Prostate gland (tissue), 2 donors: Measurements from ENCODE around the gene BTBD19. TPM values are rescaled to one million over a fixed set of nuclear protein-coding genes. Genes with fewer than 3 reads are reported as not detected.

Experiments
- DNase-seq: peaks from one replicate; pipeline ENCODE4 v3.0.0-alpha.2; 2019; ENCODE audit warnings: low spot score
- H3K27ac ChIP-seq, 2 donors: fragments of 200-600 bp; sonication (generic); 2 replicates each; pipeline ENCODE4 v1.5.1; 2017 to 2019
- H3K27me3 ChIP-seq: fragments of 200-600 bp; sonication (generic); replicated peaks from 2 replicates; pipeline ENCODE4 v1.5.1; 2019; ENCODE audit not compliant: insufficient read depth
- H3K36me3 ChIP-seq, 2 donors: fragments of 200-600 bp; sonication (generic); 1 replicate in 1 of 2; 2 replicates in 1 of 2; pipeline versions ENCODE4 v1.5.1 to v1.8.1; 2017 to 2019
- H3K4me1 ChIP-seq: fragments of 200-600 bp; sonication (generic); replicated peaks from 2 replicates; pipeline ENCODE4 v1.5.1; 2019
- H3K4me3 ChIP-seq, 2 donors: fragments of 200-600 bp; sonication (generic); 2 replicates each; pipeline ENCODE4 v1.5.1; 2017 to 2019
- H3K9me3 ChIP-seq: fragments of 200-600 bp; sonication (generic); 2 replicates; pipeline ENCODE4 v1.5.1; 2017
- CTCF ChIP-seq, 4 experiments: fragments of 200-600 bp in 2 of 4; fragments of 450-650 bp in 2 of 4; sonication (generic) in 2 of 4; IDR thresholded peaks; 1 replicate in 3 of 4; 2 replicates in 1 of 4; pipeline ENCODE4 v1.5.1; 2016 to 2019; ENCODE audit warnings: antibody characterized with exemption in 4 of 4, mild to moderate bottlenecking in 2 of 4, moderate library complexity in 2 of 4
- POLR2A ChIP-seq: fragments of 450-650 bp; IDR thresholded peaks from one replicate; pipeline ENCODE4 v1.6.1; 2016; ENCODE audit warnings: antibody characterized with exemption, mild to moderate bottlenecking
- POLR2AphosphoS5 ChIP-seq: sonication (generic); formaldehyde crosslinking; IDR thresholded peaks from one replicate; pipeline ENCODE4 v1.6.1; 2017; ENCODE audit warnings: antibody characterized with exemption
- WGBS: methylation state at CpG from one replicate; pipeline ENCODE4 v1.1.5; 2018; 5-methylcytosine and 5-hydroxymethylcytosine counted together
- intact Hi-C: fragments of 100-400 bp; cut with DNase I; formaldehyde crosslinking; loops from one replicate; pipeline ENCODE4 v1.14.2; 2022
- total RNA-seq, 2 donors: library from RNA; depleted of rRNA; stranded (reverse); fragments of >200 nt; gene quantifications; one replicate each; pipeline ENCODE4 v1.1.0, GENCODE V29; 2016

Gene BTBD19
- total RNA-seq, 2 donors from 2014 or later: 0.50 to 10.5 TPM

DNA sequence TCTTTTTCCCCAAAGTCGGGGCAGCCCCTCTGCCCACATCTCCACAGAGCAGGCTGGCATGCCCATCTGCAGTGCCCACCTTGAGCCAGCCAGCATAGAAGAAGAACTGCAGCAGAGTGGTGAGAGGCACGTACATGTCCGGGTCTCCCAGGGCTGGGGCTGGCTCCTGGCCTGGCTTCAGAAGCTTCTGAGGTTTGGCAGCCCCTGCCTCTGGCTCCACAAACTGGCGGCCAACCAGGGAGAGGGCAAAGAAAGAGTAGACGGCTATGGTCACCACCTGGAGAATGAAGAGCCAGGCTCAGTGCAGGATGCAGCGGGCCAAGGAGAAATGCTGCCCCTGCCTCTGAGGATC, 23.3 kb upstream of the BTBD19 start:
- intact Hi-C loops: loop anchor here (5.0 kb wide), 1 partner anchor 53 kb away; the partner anchor contains the start of gene RNU5D-1
- Histone ChIP-seq H3K36me3 (no peaks in the 10 kb centered on the region), H3K27me3 (no peaks in the 10 kb centered on the region), H3K4me3 (no peak overlapping the region), H3K4me1 (no peaks in the 10 kb centered on the region), H3K27ac (no peak overlapping the region), H3K9me3 (no peaks in the 10 kb centered on the region)
- no peak for DNase-seq
- WGBS: 64% methylated on average over 6 of the region's 6 CpGs
- TF ChIP-seq POLR2AphosphoS5: no peak
- TF ChIP-seq CTCF (IDR thresholded peaks at IDR 0.05): no peak
- no peak for TF ChIP-seq POLR2A

GRCh38 chr1:44785501-44786137, 22.7 kb upstream of the BTBD19 start:
- Histone ChIP-seq H3K36me3 (no peaks in the 10 kb centered on the region), H3K27ac (peak overlapping the region in 1 of 2 donors; percentile 24), H3K4me1 (no peaks in the 10 kb centered on the region), H3K9me3 (no peaks in the 10 kb centered on the region), H3K27me3 (no peaks in the 10 kb centered on the region), H3K4me3 (peak overlapping the region in 1 of 2 donors; percentile 31)
- no peak for DNase-seq
- no peak for TF ChIP-seq POLR2A
- no peak for TF ChIP-seq POLR2AphosphoS5
- TF ChIP-seq CTCF (IDR thresholded peaks at IDR 0.05): no peak
- WGBS: 35% methylated on average over 11 of the region's 11 CpGs
- intact Hi-C loops: loop anchor here (5.0 kb wide), 1 partner anchor 53 kb away; the partner anchor contains the start of gene RNU5D-1

DNA sequence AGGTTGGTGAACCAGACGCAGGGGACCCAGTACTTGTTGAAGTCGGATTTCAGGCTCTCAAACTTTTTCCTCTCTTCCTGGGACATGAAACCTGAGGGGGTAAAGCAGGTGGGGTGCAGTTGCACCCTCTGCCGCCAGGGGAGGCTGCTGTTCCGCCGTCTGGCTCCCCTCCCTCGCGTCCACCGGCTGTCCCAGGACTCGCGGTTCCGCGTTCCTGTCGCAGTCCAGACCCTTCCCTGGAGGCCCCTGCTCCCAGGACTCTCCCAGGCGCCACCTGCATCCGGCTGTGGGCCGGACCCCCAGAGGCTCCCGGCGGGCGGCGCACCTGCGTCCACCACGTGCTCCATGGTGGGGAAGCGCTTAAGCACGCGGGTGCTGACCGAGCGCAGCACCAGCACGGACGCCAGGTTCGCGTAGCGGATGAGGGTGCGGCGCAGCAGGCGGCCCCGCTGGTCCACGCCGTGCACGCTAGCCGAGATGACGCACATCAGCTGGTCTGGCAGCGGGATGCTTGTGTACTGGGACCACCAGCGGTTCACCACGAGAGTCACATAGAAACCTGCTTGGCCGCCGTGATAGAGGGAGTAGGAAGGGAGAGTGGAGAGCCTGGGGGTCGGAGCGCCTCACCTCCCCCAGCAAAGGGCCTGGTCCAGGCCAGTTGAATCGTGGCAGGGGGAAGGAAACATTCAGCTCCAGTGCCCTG, 22.0 kb upstream of the BTBD19 start:
- TF ChIP-seq CTCF (IDR thresholded peaks at IDR 0.05): peak; percentile 91 to 99 (median 96)
- TF ChIP-seq POLR2AphosphoS5: peak; percentile 47
- no peak for TF ChIP-seq POLR2A
- Histone ChIP-seq H3K36me3 (no peaks in the 10 kb centered on the region), H3K9me3 (no peaks in the 10 kb centered on the region), H3K4me1 (no peaks in the 10 kb centered on the region), H3K4me3 (peak overlapping the region; percentile 21 to 31), H3K27ac (peak overlapping the region in 1 of 2 donors; percentile 24), H3K27me3 (no peaks in the 10 kb centered on the region)
- peak; percentile 54 for DNase-seq
- intact Hi-C loops: loop anchor here (5.0 kb wide), 1 partner anchor 54 kb away; the partner anchor contains the start of gene RNU5D-1
- 9% methylated on average over 22 of the region's 49 CpGs for WGBS

GRCh38 chr1:44786841-44787426, 21.4 kb upstream of the BTBD19 start:
- TF ChIP-seq CTCF (IDR thresholded peaks at IDR 0.05): no peak
- no peak for TF ChIP-seq POLR2A
- no peak for TF ChIP-seq POLR2AphosphoS5
- H3K9me3 ChIP-seq: no peaks in the 10 kb centered on the region
- no peak for DNase-seq
- H3K27me3 ChIP-seq: no peaks in the 10 kb centered on the region
- peak overlapping the region in 1 of 2 donors; percentile 24 for H3K27ac ChIP-seq
- H3K4me1 ChIP-seq: no peaks in the 10 kb centered on the region
- no peaks in the 10 kb centered on the region for H3K36me3 ChIP-seq
- H3K4me3 ChIP-seq: no peak overlapping the region
- intact Hi-C loops: loop anchor here (5.0 kb wide), 1 partner anchor 55 kb away; the partner anchor contains the start of gene RNU5D-1
- WGBS: 82% methylated on average over 9 of the region's 9 CpGs
